HCT116 (cell line): ENCODE data around the gene DAAM2. TPM values are rescaled to one million over a fixed set of nuclear protein-coding genes. Genes with fewer than 3 reads are reported as not detected.

Source experiments
- ATAC-seq: fragments of 200-7000 bp; cut with Tn5 transposase; 2 replicates; pipeline ENCODE4 v1.9.1; 2020; ENCODE audit warnings: mild to moderate bottlenecking, moderate library complexity
- BruUV-seq: library from RNA; stranded (reverse); fragments of 400-500 nt; replicated peaks from 2 replicates; lab custom pipeline; 2021; lab: Mats Ljungman, UMichigan
- CTCF ChIA-PET: fragments of 300-600 bp; sonication (Branson Sonifier 250); formaldehyde crosslinking; loops from one replicate; lab custom pipeline; 2021; ENCODE audit warnings: antibody characterized with exemption; lab: Charles Lee
- POLR2A ChIA-PET: fragments of 300-600, 350-600 bp; sonication (Branson Sonifier 250); formaldehyde crosslinking; loops from one replicate; lab custom pipeline; 2021; ENCODE audit warnings: antibody characterized with exemption; lab: Charles Lee
- RAD21 ChIA-PET, 2 experiments: fragments of 300-600 bp; sonication (Branson Sonifier 250); formaldehyde crosslinking; loops; one replicate each; lab custom pipeline; 2023; ENCODE audit warnings: low total read pairs in 2 of 2; ENCODE audit not compliant: uncharacterized antibody in 2 of 2, unreplicated experiment in 2 of 2, low non-redundant PET in 1 of 2; lab: Charles Lee
- DNase-seq: peaks from one replicate; pipeline ENCODE4 v3.0.0-alpha.2; 2010; ENCODE audit warnings: low read depth, low spot score
- H2AFZ ChIP-seq: fragments of 200-600 bp; shearing (Covaris generic), sonication (generic); 2 replicates; pipeline ENCODE4 v1.6.1; 2017; ENCODE audit warnings: low read depth, mixed run types, mixed read lengths, antibody characterized with exemption, low read length; ENCODE audit not compliant: poor library complexity, severe bottlenecking
- H3K27ac ChIP-seq: 2 replicates; pipeline ENCODE4 v1.5.1; 2012; ENCODE audit warnings: low read depth, low read length
- H3K27me3 ChIP-seq: fragments of 200-600 bp; sonication (generic); 2 replicates; pipeline ENCODE4 v1.6.1; 2016; ENCODE audit warnings: mixed run types, low read length, mixed read lengths; ENCODE audit not compliant: insufficient read depth
- H3K36me3 ChIP-seq, 2 experiments: fragments of 200-500 bp in 1 of 2; fragments of 200-600 bp in 1 of 2; sonication (Bioruptor generic) in 1 of 2; sonication (generic) in 1 of 2; 2 replicates each; pipeline versions ENCODE4 v1.5.1 to v1.6.1; 2014 to 2016; ENCODE audit warnings: low read length in 2 of 2, inconsistent platforms in 1 of 2, mixed read lengths in 1 of 2, mixed run types in 1 of 2; ENCODE audit not compliant: insufficient read depth in 2 of 2, control insufficient read depth in 1 of 2
- H3K4me1 ChIP-seq, 2 experiments: fragments of 200-600 bp in 1 of 2; sonication (generic) in 1 of 2; 2 replicates each; pipeline versions ENCODE4 v1.5.1 to v1.6.1; 2012 to 2017; ENCODE audit warnings: low read length in 2 of 2, inconsistent platforms in 1 of 2, mild to moderate bottlenecking in 1 of 2, mixed read lengths in 1 of 2, mixed run types in 1 of 2, moderate library complexity in 1 of 2; ENCODE audit not compliant: insufficient read depth in 2 of 2, control insufficient read depth in 1 of 2
- H3K4me2 ChIP-seq: fragments of 200-600 bp; sonication (generic); 2 replicates; pipeline ENCODE4 v1.6.1; 2017; ENCODE audit warnings: mixed run types, low read length, mixed read lengths
- H3K4me3 ChIP-seq, 2 experiments: fragments of 200-600 bp in 1 of 2; sonication (generic) in 1 of 2; replicated peaks in 1 of 2; 2 replicates each; pipeline ENCODE4 v1.5.1; 2011 to 2016; ENCODE audit warnings: low read length in 2 of 2, control low read depth in 1 of 2, low read depth in 1 of 2, mild to moderate bottlenecking in 1 of 2, mixed read lengths in 1 of 2, mixed run types in 1 of 2
- H3K79me2 ChIP-seq: fragments of 200-600 bp; sonication (generic); 2 replicates; pipeline ENCODE4 v1.6.1; 2017; ENCODE audit warnings: mild to moderate bottlenecking, mixed run types, low read length, moderate library complexity, mixed read lengths; ENCODE audit not compliant: insufficient read depth
- H3K9ac ChIP-seq: fragments of 200-600 bp; sonication (generic); 2 replicates; pipeline ENCODE4 v1.6.1; 2016; ENCODE audit warnings: low read length, mixed read lengths
- H3K9me2 ChIP-seq: fragments of 200-600 bp; sonication (generic), shearing (Covaris generic); 2 replicates; pipeline ENCODE4 v1.6.1; 2017; ENCODE audit warnings: mixed run types, mild to moderate bottlenecking, moderate library complexity; ENCODE audit not compliant: insufficient read depth
- H3K9me3 ChIP-seq, 2 experiments: fragments of 200-500 bp in 1 of 2; fragments of 200-600 bp in 1 of 2; sonication (Bioruptor generic) in 1 of 2; sonication (generic) in 1 of 2; 2 replicates each; pipeline ENCODE4 v1.6.1; 2014 to 2017; ENCODE audit warnings: low read length in 2 of 2, mixed read lengths in 2 of 2, inconsistent platforms in 1 of 2, low read depth in 1 of 2, mild to moderate bottlenecking in 1 of 2, mixed run types in 1 of 2, moderate library complexity in 1 of 2; ENCODE audit not compliant: control insufficient read depth in 1 of 2, insufficient read depth in 1 of 2
- H4K20me1 ChIP-seq: fragments of 200-600 bp; sonication (generic), shearing (Covaris generic); 2 replicates; pipeline ENCODE4 v1.6.1; 2017; ENCODE audit warnings: mixed run types, mild to moderate bottlenecking, moderate library complexity; ENCODE audit not compliant: insufficient read depth
- CBX3 ChIP-seq: IDR thresholded peaks from 2 replicates; pipeline ENCODE4 v1.6.1; 2012; ENCODE audit warnings: low read depth
- ELF1 ChIP-seq: IDR thresholded peaks from 2 replicates; pipeline ENCODE4 v1.6.1; 2012; ENCODE audit warnings: low read depth, borderline replicate concordance
- FOSL1 ChIP-seq: IDR thresholded peaks from 2 replicates; pipeline ENCODE4 v1.6.1; 2012; ENCODE audit warnings: low read depth
- JUND ChIP-seq: IDR thresholded peaks from 2 replicates; pipeline ENCODE4 v1.6.1; 2012
- POLR2A ChIP-seq: IDR thresholded peaks from 2 replicates; pipeline ENCODE4 v1.7.0; 2011; ENCODE audit warnings: borderline replicate concordance; ENCODE audit not compliant: insufficient read depth, insufficient read length; ENCODE audit errors: extremely low read depth
- POLR2AphosphoS5 ChIP-seq: IDR thresholded peaks from 2 replicates; pipeline ENCODE4 v1.6.1; 2011; ENCODE audit warnings: mild to moderate bottlenecking, low read depth, low read length, moderate library complexity
- REST ChIP-seq: IDR thresholded peaks from 2 replicates; pipeline ENCODE4 v1.6.1; 2012; ENCODE audit warnings: low read depth
- SP1 ChIP-seq: IDR thresholded peaks from 2 replicates; pipeline ENCODE4 v1.6.1; 2012; ENCODE audit warnings: low read depth
- SRF ChIP-seq: IDR thresholded peaks from 2 replicates; pipeline ENCODE4 v1.6.1; 2012; ENCODE audit warnings: low read depth
- YY1 ChIP-seq: IDR thresholded peaks from 2 replicates; pipeline ENCODE4 v1.6.1; 2011; ENCODE audit warnings: low read length, low read depth, moderate library complexity, mild to moderate bottlenecking; ENCODE audit not compliant: insufficient replicate concordance; ENCODE audit errors: extremely low read depth
- ZBTB33 ChIP-seq: IDR thresholded peaks from 2 replicates; pipeline ENCODE4 v1.6.1; 2011; ENCODE audit warnings: mild to moderate bottlenecking, low read length, moderate library complexity; ENCODE audit not compliant: insufficient replicate concordance; ENCODE audit errors: extremely low read depth
- ZFX ChIP-seq: fragments of 450-650 bp; IDR thresholded peaks from 2 replicates; pipeline ENCODE4 v1.6.1; 2017
- ZNF274 ChIP-seq: fragments of 200-500 bp; sonication (Bioruptor generic); IDR thresholded peaks from 2 replicates; pipeline ENCODE4 v1.6.1; 2014; ENCODE audit warnings: mild to moderate bottlenecking, low read depth, low read length, inconsistent platforms
- intact Hi-C: fragments of 100-400 bp; cut with micrococcal nuclease; formaldehyde crosslinking; loops from 2 replicates; pipeline ENCODE4 v1.10.0; 2022
- total RNA-seq: library from RNA; stranded (reverse); gene quantifications from one replicate; pipeline ENCODE4 v1.2.1, GENCODE V29; 2021; ENCODE audit not compliant: unreplicated experiment

The DAAM2 gene
- total RNA-seq, 1 experiment from 2014 or later: not detected

- Histone ChIP-seq H3K4me2 (no peak overlapping the region), H4K20me1 (no peaks in the 10 kb centered on the region), H3K27me3 (peaks cover 26% of the 10 kb centered on the region), H3K9ac (no peak overlapping the region), H3K27ac (no peak overlapping the region), H3K4me1 (no peaks in the 10 kb centered on the region), H3K79me2 (no peaks in the 10 kb centered on the region), H3K36me3 (no peaks in the 10 kb centered on the region), H3K4me3 (no peak overlapping the region), H2AFZ (no peak overlapping the region), H3K9me3 (no peaks in the 10 kb centered on the region), H3K9me2 (no peaks in the 10 kb centered on the region)
- POLR2A ChIA-PET: no interaction called here
- intact Hi-C loops: no loop called here
- RAD21 ChIA-PET: no interaction called here
- ATAC-seq (no peak), DNase-seq (no peak)
- no peak for TF ChIP-seq ZBTB33
- TF ChIP-seq SP1: no peak
- no peak for TF ChIP-seq ZNF274
- no peak for TF ChIP-seq POLR2A
- TF ChIP-seq JUND: no peak
- no TSS peak for BruUV-seq
- CTCF ChIA-PET: no interaction called here
Measured at GRCh38 chr6:39897698-39898097, 105.5 kb downstream of the DAAM2 start.

- Histone ChIP-seq H3K9me2 (no peaks in the 10 kb centered on the region), H3K27ac (no peak overlapping the region), H3K27me3 (peaks cover 26% of the 10 kb centered on the region), H3K4me1 (no peaks in the 10 kb centered on the region), H3K4me2 (no peak overlapping the region), H3K36me3 (no peaks in the 10 kb centered on the region), H3K4me3 (no peak overlapping the region), H3K79me2 (no peaks in the 10 kb centered on the region), H2AFZ (no peak overlapping the region), H4K20me1 (no peaks in the 10 kb centered on the region), H3K9me3 (no peaks in the 10 kb centered on the region), H3K9ac (no peak overlapping the region)
- ChIA-PET POLR2A (no interaction called here), CTCF (no interaction called here), RAD21 (no interaction called here)
- no TSS peak for BruUV-seq
- ATAC-seq (no peak), DNase-seq (no peak)
- intact Hi-C loops: no loop called here
- TF ChIP-seq ZNF274 (no peak), ZBTB33 (no peak), FOSL1 (no peak), YY1 (no peak), SRF (no peak), ZFX (no peak), POLR2AphosphoS5 (no peak), REST (no peak), ELF1 (no peak), JUND (no peak), CBX3 (no peak)
Measured at GRCh38 chr6:39898625-39899024, 106.4 kb downstream of the DAAM2 start.
